GM23338 (cell line): ENCODE data around the gene SARDH. TPM values are rescaled to one million over a fixed set of nuclear protein-coding genes. Genes with fewer than 3 reads are reported as not detected.

Experiments
- ATAC-seq: fragments of 200-7000 bp; cut with Tn5 transposase; 3 replicates; pipeline ENCODE4 v1.9.1; 2020
- DNase-seq: peaks from one replicate; pipeline ENCODE4 v3.0.0-alpha.2; 2015; ENCODE audit warnings: low spot score
- H2AFZ ChIP-seq: fragments of 200-600 bp; sonication (generic); 2 replicates; pipeline ENCODE4 v1.8.0; 2016; ENCODE audit warnings: antibody characterized with exemption, mild to moderate bottlenecking, moderate library complexity
- H3F3A ChIP-seq: fragments of 200-600 bp; sonication (generic); replicated peaks from 2 replicates; pipeline ENCODE4 v1.8.0; 2017; ENCODE audit warnings: antibody characterized with exemption, mixed run types, low read depth
- H3K27ac ChIP-seq: fragments of 200-600 bp; sonication (generic); 2 replicates; pipeline ENCODE4 v1.6.1; 2016; ENCODE audit warnings: low read depth
- H3K27me3 ChIP-seq: fragments of 200-600 bp; sonication (generic); 2 replicates; pipeline ENCODE4 v1.8.0; 2016; ENCODE audit warnings: mild to moderate bottlenecking, mixed run types, moderate library complexity; ENCODE audit not compliant: insufficient read depth
- H3K36me3 ChIP-seq: fragments of 200-600 bp; sonication (generic); 2 replicates; pipeline ENCODE4 v1.8.0; 2016; ENCODE audit warnings: mild to moderate bottlenecking; ENCODE audit not compliant: insufficient read depth
- H3K4me1 ChIP-seq: fragments of 200-600 bp; sonication (generic); 2 replicates; pipeline ENCODE4 v1.8.0; 2016; ENCODE audit warnings: mild to moderate bottlenecking, moderate library complexity; ENCODE audit not compliant: insufficient read depth
- H3K4me2 ChIP-seq: fragments of 200-600 bp; sonication (generic); 2 replicates; pipeline ENCODE4 v1.7.1; 2017; ENCODE audit warnings: mixed run types
- H3K4me3 ChIP-seq: fragments of 200-600 bp; sonication (generic); 2 replicates; pipeline ENCODE4 v1.6.1; 2016; ENCODE audit warnings: mixed run types
- H3K79me2 ChIP-seq: fragments of 200-600 bp; sonication (generic); replicated peaks from 2 replicates; pipeline ENCODE4 v1.8.0; 2017; ENCODE audit warnings: mild to moderate bottlenecking; ENCODE audit not compliant: insufficient read depth
- H3K9me2 ChIP-seq: fragments of 200-600 bp; sonication (generic); 2 replicates; pipeline ENCODE4 v1.8.0; 2017; ENCODE audit not compliant: insufficient read depth
- H4K20me1 ChIP-seq: fragments of 200-600 bp; sonication (generic); replicated peaks from 2 replicates; pipeline ENCODE4 v1.8.0; 2017; ENCODE audit warnings: mild to moderate bottlenecking; ENCODE audit not compliant: insufficient read depth
- H3K27ac Mint-ChIP-seq: 2 replicates; pipeline ENCODE4 v1.8.0; 2020; ENCODE audit warnings: inconsistent platforms, mild to moderate bottlenecking, moderate library complexity, mixed read lengths
- H3K27me3 Mint-ChIP-seq: 3 replicates; pipeline ENCODE4 v1.8.0; 2022; ENCODE audit warnings: low read depth, mild to moderate bottlenecking, moderate library complexity, mixed read lengths, inconsistent platforms; ENCODE audit not compliant: insufficient read depth, poor library complexity
- H3K36me3 Mint-ChIP-seq: 3 replicates; pipeline ENCODE4 v1.8.0; 2021; ENCODE audit warnings: low read depth, mild to moderate bottlenecking, inconsistent platforms, moderate library complexity, mixed read lengths
- H3K4me1 Mint-ChIP-seq: 3 replicates; pipeline ENCODE4 v1.8.0; 2020; ENCODE audit warnings: mild to moderate bottlenecking, inconsistent platforms, mixed read lengths
- H3K4me3 Mint-ChIP-seq: 3 replicates; pipeline ENCODE4 v1.8.0; 2021; ENCODE audit warnings: moderate library complexity, mild to moderate bottlenecking, inconsistent platforms, mixed read lengths
- H3K9me3 Mint-ChIP-seq: 3 replicates; pipeline ENCODE4 v1.8.0; 2020; ENCODE audit warnings: moderate library complexity, mild to moderate bottlenecking, inconsistent platforms, mixed read lengths
- EZH2phosphoT487 ChIP-seq: fragments of 200-600 bp; sonication (generic); IDR thresholded peaks from one replicate; pipeline ENCODE4 v1.8.1; 2018; ENCODE audit warnings: antibody characterized with exemption; ENCODE audit not compliant: unreplicated experiment
- NANOG ChIP-seq: IDR thresholded peaks from 2 replicates; pipeline ENCODE4 v1.6.1; 2016; ENCODE audit warnings: antibody characterized with exemption, borderline replicate concordance
- POLR2AphosphoS5 ChIP-seq: IDR thresholded peaks from 2 replicates; pipeline ENCODE4 v1.6.1; 2016; ENCODE audit warnings: antibody characterized with exemption, low read depth
- STAT1 ChIP-seq: IDR thresholded peaks from one replicate; pipeline ENCODE4 v1.6.1; 2016; ENCODE audit warnings: antibody characterized with exemption; ENCODE audit not compliant: unreplicated experiment
- ZNF114 ChIP-seq: fragments of 250-450 bp; sonication (Bioruptor Pico); IDR thresholded peaks from 2 replicates; pipeline ENCODE4 v1.5.0; 2020; ENCODE audit warnings: mild to moderate bottlenecking, moderate library complexity
- ZNF331 ChIP-seq: fragments of 250-450 bp; sonication (Bioruptor Pico); IDR thresholded peaks from 2 replicates; pipeline ENCODE4 v1.5.0; 2020; ENCODE audit warnings: low read depth, mild to moderate bottlenecking, moderate library complexity
- polyA plus RNA-seq: library from polyadenylated mRNA; unstranded; fragments of >200 nt; fragmentation: Nextera tagmentation; extraction: Ambion mirVana; gene quantifications from 2 replicates; pipeline ENCODE4 v1.2.1, GENCODE V29; 2016
- total RNA-seq: library from RNA; depleted of rRNA; stranded (reverse); fragments of >200 nt; shearing (Covaris generic); gene quantifications from 2 replicates; pipeline ENCODE4 v1.2.3, GENCODE V29; 2014
- TF ChIP-seq, protein P1 (sequence below), 2 experiments: fragments of 200-600 bp in 1 of 2; sonication (generic) in 1 of 2; conservative IDR thresholded peaks; 2 replicates each; pipeline versions ENCODE4 v1.5.1 to v1.6.1; 2016 to 2017; ENCODE audit warnings: antibody characterized with exemption in 2 of 2, low read depth in 2 of 2, mild to moderate bottlenecking in 2 of 2, moderate library complexity in 1 of 2
- TF ChIP-seq, protein P2 (sequence below): fragments of 250-450 bp; sonication (Bioruptor Pico); IDR thresholded peaks from 2 replicates; pipeline ENCODE4 v1.5.0; 2020; ENCODE audit warnings: mild to moderate bottlenecking, moderate library complexity
- TF ChIP-seq, protein P3 (sequence below): IDR thresholded peaks from one replicate; pipeline ENCODE4 v1.6.1; 2018; ENCODE audit warnings: antibody characterized with exemption; ENCODE audit not compliant: unreplicated experiment
- TF ChIP-seq, protein P4 (sequence below): IDR thresholded peaks from 2 replicates; pipeline ENCODE4 v1.6.1; 2016; ENCODE audit warnings: antibody characterized with exemption

SARDH gene
- total and polyA plus RNA-seq, 2 experiments from 2014 or later = 2.8 to 10.4 TPM

DNA sequence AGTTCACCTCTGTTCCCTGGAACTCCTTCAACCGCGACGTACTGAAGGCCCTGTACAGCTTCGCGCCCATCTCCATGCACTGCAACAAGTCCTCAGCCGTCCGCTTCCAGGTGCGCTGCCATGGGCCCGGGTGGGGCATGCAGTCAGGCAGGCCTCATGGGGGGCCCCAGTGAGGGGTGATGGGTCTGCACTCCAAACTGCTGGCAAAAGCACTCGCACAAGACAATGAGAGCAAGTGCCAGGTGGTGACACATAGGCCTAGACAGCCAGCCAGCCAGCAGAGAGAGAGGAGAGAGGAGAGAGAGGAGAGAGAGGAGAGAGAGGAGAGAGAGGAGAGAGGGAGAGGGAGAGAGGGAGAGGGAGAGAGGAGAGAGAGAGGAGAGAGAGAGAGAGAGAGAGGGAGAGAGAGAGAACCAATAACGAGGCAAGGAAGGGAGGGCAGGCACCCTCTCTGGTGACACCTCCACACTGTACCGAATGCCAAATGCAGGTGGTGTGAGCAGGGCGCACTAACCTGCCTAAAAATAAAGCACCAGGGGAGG, 81.0 kb downstream of the SARDH start:
- DNase-seq = no peak
- no peak overlapping the region for H3K27ac ChIP-seq
- no peaks in the 10 kb centered on the region for H3K4me1 ChIP-seq
- Mint-ChIP-seq H3K9me3 (no peaks in the 10 kb centered on the region), H3K27me3 (peaks cover 16% of the 10 kb centered on the region), H3K4me3 (no peak overlapping the region), H3K27ac (no peak overlapping the region), H3K4me1 (peaks cover 23% of the 10 kb centered on the region), H3K36me3 (no peaks in the 10 kb centered on the region)
- H3F3A ChIP-seq = no peaks in the 10 kb centered on the region
- no peak overlapping the region for H3K4me3 ChIP-seq
- no peaks in the 10 kb centered on the region for H3K36me3 ChIP-seq
- no peak for ATAC-seq
- H2AFZ ChIP-seq = no peak overlapping the region
- no peaks in the 10 kb centered on the region for H4K20me1 ChIP-seq
- no peaks in the 10 kb centered on the region for H3K9me2 ChIP-seq
- H3K27me3 ChIP-seq = no peaks in the 10 kb centered on the region
- H3K4me2 ChIP-seq = no peak overlapping the region
- TF ChIP-seq EZH2phosphoT487 (no peak), ZNF331 (CRISPR knock-in tag) (no peak), POLR2AphosphoS5 (no peak), NANOG (no peak), STAT1 (no peak), ZNF114 (CRISPR knock-in tag) (no peak)
- TF ChIP-seq, protein P1, sequence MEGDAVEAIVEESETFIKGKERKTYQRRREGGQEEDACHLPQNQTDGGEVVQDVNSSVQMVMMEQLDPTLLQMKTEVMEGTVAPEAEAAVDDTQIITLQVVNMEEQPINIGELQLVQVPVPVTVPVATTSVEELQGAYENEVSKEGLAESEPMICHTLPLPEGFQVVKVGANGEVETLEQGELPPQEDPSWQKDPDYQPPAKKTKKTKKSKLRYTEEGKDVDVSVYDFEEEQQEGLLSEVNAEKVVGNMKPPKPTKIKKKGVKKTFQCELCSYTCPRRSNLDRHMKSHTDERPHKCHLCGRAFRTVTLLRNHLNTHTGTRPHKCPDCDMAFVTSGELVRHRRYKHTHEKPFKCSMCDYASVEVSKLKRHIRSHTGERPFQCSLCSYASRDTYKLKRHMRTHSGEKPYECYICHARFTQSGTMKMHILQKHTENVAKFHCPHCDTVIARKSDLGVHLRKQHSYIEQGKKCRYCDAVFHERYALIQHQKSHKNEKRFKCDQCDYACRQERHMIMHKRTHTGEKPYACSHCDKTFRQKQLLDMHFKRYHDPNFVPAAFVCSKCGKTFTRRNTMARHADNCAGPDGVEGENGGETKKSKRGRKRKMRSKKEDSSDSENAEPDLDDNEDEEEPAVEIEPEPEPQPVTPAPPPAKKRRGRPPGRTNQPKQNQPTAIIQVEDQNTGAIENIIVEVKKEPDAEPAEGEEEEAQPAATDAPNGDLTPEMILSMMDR (conservative IDR thresholded peaks at IDR 0.05; ENCODE audit: low read depth in 2 of 2) = no peak
- TF ChIP-seq, protein P2, sequence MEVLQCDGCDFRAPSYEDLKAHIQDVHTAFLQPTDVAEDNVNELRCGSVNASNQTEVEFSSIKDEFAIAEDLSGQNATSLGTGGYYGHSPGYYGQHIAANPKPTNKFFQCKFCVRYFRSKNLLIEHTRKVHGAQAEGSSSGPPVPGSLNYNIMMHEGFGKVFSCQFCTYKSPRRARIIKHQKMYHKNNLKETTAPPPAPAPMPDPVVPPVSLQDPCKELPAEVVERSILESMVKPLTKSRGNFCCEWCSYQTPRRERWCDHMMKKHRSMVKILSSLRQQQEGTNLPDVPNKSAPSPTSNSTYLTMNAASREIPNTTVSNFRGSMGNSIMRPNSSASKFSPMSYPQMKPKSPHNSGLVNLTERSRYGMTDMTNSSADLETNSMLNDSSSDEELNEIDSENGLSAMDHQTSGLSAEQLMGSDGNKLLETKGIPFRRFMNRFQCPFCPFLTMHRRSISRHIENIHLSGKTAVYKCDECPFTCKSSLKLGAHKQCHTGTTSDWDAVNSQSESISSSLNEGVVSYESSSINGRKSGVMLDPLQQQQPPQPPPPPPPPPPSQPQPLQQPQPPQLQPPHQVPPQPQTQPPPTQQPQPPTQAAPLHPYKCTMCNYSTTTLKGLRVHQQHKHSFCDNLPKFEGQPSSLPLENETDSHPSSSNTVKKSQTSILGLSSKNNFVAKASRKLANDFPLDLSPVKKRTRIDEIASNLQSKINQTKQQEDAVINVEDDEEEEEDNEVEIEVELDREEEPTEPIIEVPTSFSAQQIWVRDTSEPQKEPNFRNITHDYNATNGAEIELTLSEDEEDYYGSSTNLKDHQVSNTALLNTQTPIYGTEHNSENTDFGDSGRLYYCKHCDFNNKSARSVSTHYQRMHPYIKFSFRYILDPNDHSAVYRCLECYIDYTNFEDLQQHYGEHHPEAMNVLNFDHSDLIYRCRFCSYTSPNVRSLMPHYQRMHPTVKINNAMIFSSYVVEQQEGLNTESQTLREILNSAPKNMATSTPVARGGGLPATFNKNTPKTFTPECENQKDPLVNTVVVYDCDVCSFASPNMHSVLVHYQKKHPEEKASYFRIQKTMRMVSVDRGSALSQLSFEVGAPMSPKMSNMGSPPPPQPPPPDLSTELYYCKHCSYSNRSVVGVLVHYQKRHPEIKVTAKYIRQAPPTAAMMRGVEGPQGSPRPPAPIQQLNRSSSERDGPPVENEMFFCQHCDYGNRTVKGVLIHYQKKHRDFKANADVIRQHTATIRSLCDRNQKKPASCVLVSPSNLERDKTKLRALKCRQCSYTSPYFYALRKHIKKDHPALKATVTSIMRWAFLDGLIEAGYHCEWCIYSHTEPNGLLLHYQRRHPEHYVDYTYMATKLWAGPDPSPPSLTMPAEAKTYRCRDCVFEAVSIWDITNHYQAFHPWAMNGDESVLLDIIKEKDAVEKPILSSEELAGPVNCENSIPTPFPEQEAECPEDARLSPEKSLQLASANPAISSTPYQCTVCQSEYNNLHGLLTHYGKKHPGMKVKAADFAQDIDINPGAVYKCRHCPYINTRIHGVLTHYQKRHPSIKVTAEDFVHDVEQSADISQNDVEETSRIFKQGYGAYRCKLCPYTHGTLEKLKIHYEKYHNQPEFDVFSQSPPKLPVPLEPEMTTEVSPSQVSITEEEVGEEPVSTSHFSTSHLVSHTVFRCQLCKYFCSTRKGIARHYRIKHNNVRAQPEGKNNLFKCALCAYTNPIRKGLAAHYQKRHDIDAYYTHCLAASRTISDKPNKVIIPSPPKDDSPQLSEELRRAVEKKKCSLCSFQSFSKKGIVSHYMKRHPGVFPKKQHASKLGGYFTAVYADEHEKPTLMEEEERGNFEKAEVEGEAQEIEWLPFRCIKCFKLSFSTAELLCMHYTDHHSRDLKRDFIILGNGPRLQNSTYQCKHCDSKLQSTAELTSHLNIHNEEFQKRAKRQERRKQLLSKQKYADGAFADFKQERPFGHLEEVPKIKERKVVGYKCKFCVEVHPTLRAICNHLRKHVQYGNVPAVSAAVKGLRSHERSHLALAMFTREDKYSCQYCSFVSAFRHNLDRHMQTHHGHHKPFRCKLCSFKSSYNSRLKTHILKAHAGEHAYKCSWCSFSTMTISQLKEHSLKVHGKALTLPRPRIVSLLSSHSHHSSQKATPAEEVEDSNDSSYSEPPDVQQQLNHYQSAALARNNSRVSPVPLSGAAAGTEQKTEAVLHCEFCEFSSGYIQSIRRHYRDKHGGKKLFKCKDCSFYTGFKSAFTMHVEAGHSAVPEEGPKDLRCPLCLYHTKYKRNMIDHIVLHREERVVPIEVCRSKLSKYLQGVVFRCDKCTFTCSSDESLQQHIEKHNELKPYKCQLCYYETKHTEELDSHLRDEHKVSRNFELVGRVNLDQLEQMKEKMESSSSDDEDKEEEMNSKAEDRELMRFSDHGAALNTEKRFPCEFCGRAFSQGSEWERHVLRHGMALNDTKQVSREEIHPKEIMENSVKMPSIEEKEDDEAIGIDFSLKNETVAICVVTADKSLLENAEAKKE (CRISPR knock-in tag) = no peak
- TF ChIP-seq, protein P3, sequence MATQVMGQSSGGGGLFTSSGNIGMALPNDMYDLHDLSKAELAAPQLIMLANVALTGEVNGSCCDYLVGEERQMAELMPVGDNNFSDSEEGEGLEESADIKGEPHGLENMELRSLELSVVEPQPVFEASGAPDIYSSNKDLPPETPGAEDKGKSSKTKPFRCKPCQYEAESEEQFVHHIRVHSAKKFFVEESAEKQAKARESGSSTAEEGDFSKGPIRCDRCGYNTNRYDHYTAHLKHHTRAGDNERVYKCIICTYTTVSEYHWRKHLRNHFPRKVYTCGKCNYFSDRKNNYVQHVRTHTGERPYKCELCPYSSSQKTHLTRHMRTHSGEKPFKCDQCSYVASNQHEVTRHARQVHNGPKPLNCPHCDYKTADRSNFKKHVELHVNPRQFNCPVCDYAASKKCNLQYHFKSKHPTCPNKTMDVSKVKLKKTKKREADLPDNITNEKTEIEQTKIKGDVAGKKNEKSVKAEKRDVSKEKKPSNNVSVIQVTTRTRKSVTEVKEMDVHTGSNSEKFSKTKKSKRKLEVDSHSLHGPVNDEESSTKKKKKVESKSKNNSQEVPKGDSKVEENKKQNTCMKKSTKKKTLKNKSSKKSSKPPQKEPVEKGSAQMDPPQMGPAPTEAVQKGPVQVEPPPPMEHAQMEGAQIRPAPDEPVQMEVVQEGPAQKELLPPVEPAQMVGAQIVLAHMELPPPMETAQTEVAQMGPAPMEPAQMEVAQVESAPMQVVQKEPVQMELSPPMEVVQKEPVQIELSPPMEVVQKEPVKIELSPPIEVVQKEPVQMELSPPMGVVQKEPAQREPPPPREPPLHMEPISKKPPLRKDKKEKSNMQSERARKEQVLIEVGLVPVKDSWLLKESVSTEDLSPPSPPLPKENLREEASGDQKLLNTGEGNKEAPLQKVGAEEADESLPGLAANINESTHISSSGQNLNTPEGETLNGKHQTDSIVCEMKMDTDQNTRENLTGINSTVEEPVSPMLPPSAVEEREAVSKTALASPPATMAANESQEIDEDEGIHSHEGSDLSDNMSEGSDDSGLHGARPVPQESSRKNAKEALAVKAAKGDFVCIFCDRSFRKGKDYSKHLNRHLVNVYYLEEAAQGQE = no peak
- TF ChIP-seq, protein P4, sequence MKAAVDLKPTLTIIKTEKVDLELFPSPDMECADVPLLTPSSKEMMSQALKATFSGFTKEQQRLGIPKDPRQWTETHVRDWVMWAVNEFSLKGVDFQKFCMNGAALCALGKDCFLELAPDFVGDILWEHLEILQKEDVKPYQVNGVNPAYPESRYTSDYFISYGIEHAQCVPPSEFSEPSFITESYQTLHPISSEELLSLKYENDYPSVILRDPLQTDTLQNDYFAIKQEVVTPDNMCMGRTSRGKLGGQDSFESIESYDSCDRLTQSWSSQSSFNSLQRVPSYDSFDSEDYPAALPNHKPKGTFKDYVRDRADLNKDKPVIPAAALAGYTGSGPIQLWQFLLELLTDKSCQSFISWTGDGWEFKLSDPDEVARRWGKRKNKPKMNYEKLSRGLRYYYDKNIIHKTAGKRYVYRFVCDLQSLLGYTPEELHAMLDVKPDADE = no peak
- no peaks in the 10 kb centered on the region for H3K79me2 ChIP-seq
